HepG2 (cell line): ENCODE results near the gene NCBP2. TPM values are rescaled to one million over a fixed set of nuclear protein-coding genes. Genes with fewer than 3 reads are reported as not detected.

Experiments used
- ZNF839 ChIP-seq: sonication (generic); formaldehyde crosslinking; IDR thresholded peaks from 2 replicates; pipeline ENCODE4 v1.4.0; 2020; ENCODE audit warnings: missing genetic modification reagents, mild to moderate bottlenecking, borderline replicate concordance
- polyA plus RNA-seq, 8 experiments: library from polyadenylated mRNA; depleted of rRNA in 3 of 8; stranded (reverse) in 7 of 8; unstranded in 1 of 8; fragments of >200 nt; fragmentation: Illumina TruSeq in 4 of 8; extraction: Trizol in 4 of 8; gene quantifications; 2 replicates each; pipeline versions ENCODE4 v1.2.1 to v1.2.3, GENCODE V29; 2011 to 2016; ENCODE audit warnings: low read depth in 4 of 8, missing spikeins in 1 of 8, mixed read lengths in 1 of 8; ENCODE audit not compliant: insufficient read depth in 1 of 8
- total RNA-seq, 5 experiments: library from RNA; depleted of rRNA; stranded (reverse); fragments of >200 nt; fragmentation: Illumina TruSeq; extraction: Trizol; gene quantifications; 2 replicates each; pipeline ENCODE4 v1.2.3, GENCODE V29; 2016; ENCODE audit warnings: low read depth in 1 of 5
- TF ChIP-seq, protein P1 (sequence below): sonication (generic); formaldehyde crosslinking; IDR thresholded peaks from 2 replicates; pipeline ENCODE4 v1.5.0; 2020; ENCODE audit warnings: mild to moderate bottlenecking, missing genetic modification reagents, borderline replicate concordance

Gene NCBP2
- total and polyA plus RNA-seq, 2 of the 13 experiments (the other 11 are each of a cell fraction or from before 2014, with no cell fraction given), result 58.7 to 95.5 TPM

DNA sequence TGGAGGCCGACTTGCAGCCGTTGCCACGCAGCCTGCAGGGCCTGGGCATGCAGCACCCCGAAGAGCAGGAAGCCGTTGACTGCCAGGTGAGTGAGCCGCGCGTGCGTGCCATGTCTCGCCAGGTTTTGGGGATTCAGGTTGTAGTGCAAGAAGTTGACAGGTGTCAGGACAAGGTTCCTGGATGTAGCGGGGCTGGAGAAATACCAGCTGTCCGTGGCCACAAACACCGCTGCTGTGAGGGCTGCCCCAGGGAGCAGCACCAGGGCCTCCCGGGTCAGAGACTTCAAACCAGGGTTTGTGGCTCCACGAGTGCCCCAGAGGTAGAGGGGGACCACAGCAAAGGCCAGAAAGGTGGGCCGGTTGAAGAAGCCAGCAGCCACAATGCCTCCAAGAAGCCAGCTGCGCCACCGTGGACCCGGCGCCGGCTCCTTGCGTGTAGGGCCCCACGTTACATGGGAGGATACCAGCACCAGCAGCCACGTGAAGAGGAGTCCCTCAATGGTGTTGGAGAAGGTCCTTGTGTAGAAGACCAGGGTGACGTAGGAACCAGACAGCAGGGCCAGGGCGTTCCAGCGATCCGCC is 5.6 kb upstream of the NCBP2 start (continued):
- TF ChIP-seq, protein P1, sequence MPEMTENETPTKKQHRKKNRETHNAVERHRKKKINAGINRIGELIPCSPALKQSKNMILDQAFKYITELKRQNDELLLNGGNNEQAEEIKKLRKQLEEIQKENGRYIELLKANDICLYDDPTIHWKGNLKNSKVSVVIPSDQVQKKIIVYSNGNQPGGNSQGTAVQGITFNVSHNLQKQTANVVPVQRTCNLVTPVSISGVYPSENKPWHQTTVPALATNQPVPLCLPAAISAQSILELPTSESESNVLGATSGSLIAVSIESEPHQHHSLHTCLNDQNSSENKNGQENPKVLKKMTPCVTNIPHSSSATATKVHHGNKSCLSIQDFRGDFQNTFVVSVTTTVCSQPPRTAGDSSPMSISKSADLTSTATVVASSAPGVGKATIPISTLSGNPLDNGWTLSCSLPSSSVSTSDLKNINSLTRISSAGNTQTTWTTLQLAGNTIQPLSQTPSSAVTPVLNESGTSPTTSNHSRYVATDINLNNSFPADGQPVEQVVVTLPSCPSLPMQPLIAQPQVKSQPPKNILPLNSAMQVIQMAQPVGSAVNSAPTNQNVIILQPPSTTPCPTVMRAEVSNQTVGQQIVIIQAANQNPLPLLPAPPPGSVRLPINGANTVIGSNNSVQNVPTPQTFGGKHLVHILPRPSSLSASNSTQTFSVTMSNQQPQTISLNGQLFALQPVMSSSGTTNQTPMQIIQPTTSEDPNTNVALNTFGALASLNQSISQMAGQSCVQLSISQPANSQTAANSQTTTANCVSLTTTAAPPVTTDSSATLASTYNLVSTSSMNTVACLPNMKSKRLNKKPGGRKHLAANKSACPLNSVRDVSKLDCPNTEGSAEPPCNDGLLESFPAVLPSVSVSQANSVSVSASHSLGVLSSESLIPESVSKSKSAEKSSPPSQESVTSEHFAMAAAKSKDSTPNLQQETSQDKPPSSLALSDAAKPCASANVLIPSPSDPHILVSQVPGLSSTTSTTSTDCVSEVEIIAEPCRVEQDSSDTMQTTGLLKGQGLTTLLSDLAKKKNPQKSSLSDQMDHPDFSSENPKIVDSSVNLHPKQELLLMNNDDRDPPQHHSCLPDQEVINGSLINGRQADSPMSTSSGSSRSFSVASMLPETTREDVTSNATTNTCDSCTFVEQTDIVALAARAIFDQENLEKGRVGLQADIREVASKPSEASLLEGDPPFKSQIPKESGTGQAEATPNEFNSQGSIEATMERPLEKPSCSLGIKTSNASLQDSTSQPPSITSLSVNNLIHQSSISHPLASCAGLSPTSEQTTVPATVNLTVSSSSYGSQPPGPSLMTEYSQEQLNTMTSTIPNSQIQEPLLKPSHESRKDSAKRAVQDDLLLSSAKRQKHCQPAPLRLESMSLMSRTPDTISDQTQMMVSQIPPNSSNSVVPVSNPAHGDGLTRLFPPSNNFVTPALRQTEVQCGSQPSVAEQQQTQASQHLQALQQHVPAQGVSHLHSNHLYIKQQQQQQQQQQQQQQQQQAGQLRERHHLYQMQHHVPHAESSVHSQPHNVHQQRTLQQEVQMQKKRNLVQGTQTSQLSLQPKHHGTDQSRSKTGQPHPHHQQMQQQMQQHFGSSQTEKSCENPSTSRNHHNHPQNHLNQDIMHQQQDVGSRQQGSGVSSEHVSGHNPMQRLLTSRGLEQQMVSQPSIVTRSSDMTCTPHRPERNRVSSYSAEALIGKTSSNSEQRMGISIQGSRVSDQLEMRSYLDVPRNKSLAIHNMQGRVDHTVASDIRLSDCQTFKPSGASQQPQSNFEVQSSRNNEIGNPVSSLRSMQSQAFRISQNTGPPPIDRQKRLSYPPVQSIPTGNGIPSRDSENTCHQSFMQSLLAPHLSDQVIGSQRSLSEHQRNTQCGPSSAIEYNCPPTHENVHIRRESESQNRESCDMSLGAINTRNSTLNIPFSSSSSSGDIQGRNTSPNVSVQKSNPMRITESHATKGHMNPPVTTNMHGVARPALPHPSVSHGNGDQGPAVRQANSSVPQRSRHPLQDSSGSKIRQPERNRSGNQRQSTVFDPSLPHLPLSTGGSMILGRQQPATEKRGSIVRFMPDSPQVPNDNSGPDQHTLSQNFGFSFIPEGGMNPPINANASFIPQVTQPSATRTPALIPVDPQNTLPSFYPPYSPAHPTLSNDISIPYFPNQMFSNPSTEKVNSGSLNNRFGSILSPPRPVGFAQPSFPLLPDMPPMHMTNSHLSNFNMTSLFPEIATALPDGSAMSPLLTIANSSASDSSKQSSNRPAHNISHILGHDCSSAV, result 0 out of 2 replicates have a peak, but pooled peaks have one; percentile 38
- TF ChIP-seq ZNF839 (CRISPR knock-in tag), result 0 out of 2 replicates have a peak, but pooled peaks have one; percentile 16
